ENCODE results near the gene HASPIN. TPM values are rescaled to one million over a fixed set of nuclear protein-coding genes. Genes with fewer than 3 reads are reported as not detected.

HASPIN gene
- polyA plus RNA-seq, 3 donors = 0.05 TPM; not detected in 2

- Mint-ChIP-seq H3K36me3 (no peaks in the 10 kb centered on the region), H3K27ac (peak overlapping the region in 2 of 7 donors; percentile 15 to 68), H3K9me3 (peaks cover 0 to 3% (median 0%) of the 10 kb centered on the region in 7 donors), H3K4me1 (peaks cover 16% of the 10 kb centered on the region), H3K4me3 (no peak overlapping the region), H3K27me3 (ENCODE audit: low read depth in 3 of 3) (peaks cover 0 to 3% (median 2%) of the 10 kb centered on the region in 3 donors)
- no peaks in the 10 kb centered on the region for H4K20me1 ChIP-seq (ENCODE audit: insufficient read depth, low read length)
- no peaks in the 10 kb centered on the region for H3K79me2 ChIP-seq (ENCODE audit: insufficient read depth, low read length)
- no peak overlapping the region for H2AFZ ChIP-seq (ENCODE audit: insufficient read depth, low read depth, low read length, poor library complexity, severe bottlenecking)
- H3K9ac ChIP-seq (ENCODE audit: insufficient read depth, low read length, poor library complexity, severe bottlenecking) = no peak overlapping the region
- no peak for DNase-seq
- intact Hi-C loops (cut with micrococcal nuclease) = no loop called here
- no peaks in the 10 kb centered on the region for H3K36me3 ChIP-seq (replicated peaks in 1 of 2; ENCODE audit: control insufficient read depth in 1 of 2, insufficient read depth in 2 of 2, low read length in 2 of 2)
- H3K4me3 ChIP-seq (replicated peaks in 1 of 3; ENCODE audit: low read depth in 2 of 3, low read length in 3 of 3) = no peak overlapping the region
- peaks cover 10 to 13% of the 10 kb centered on the region in 2 donors for H3K4me1 ChIP-seq (ENCODE audit: control insufficient read depth in 1 of 2, insufficient read depth in 2 of 2, low read length in 2 of 2)
- H3K27me3 ChIP-seq (ENCODE audit: control insufficient read depth in 2 of 2, insufficient read depth in 2 of 2, low read length in 2 of 2) = no peaks in the 10 kb centered on the region
- WGBS (ENCODE audit: insufficient coverage) = 100% methylated on average over 2 of the region's 3 CpGs
- no peak for TF ChIP-seq CTCF (IDR thresholded peaks at IDR 0.05)
- H3K4me2 ChIP-seq (replicated peaks; ENCODE audit: extremely low read depth, low read length, poor library complexity, severe bottlenecking) = no peak overlapping the region
- H3K27ac ChIP-seq (ENCODE audit: low read depth in 1 of 2, low read length in 2 of 2) = no peak overlapping the region
- no peaks in the 10 kb centered on the region for H3K9me3 ChIP-seq (replicated peaks in 1 of 2; ENCODE audit: control insufficient read depth in 1 of 2, insufficient read depth in 1 of 2, low read length in 2 of 2)
Observed at GRCh38 chr17:3773966-3774365, 50.3 kb downstream of the HASPIN start.

Other genes starting within 250 kb of the HASPIN start
- not detected for gene ASPA, start 247.9 kb upstream of the HASPIN start, polyA plus RNA-seq
- gene TRPV3, start 166.1 kb upstream of the HASPIN start, polyA plus RNA-seq = under 1 TPM in 1 of 3 donors, not detected in 2; 0.01 TPM
- 1 to 10 TPM in 1 of 3 donors, not detected in 2; 3.6 TPM for gene TRPV1, start 114.5 kb upstream of the HASPIN start, polyA plus RNA-seq
- 1 to 10 TPM; 4.3 to 4.6 (median 4.6) TPM for gene SHPK, start 87.7 kb upstream of the HASPIN start, polyA plus RNA-seq
- gene CTNS, start 87.1 kb upstream of the HASPIN start, polyA plus RNA-seq = 10 to 100 TPM; 11.6 to 11.8 (median 11.7) TPM
- gene TAX1BP3, start 55.3 kb upstream of the HASPIN start, polyA plus RNA-seq = 10 to 100 TPM; 29.6 to 71.8 (median 70.9) TPM
- 100 to 1,000 TPM in 2 of 3 donors, 10 to 100 TPM in 1; 24.4 to 118 (median 105) TPM for gene EMC6, start 55.1 kb upstream of the HASPIN start, polyA plus RNA-seq
- 1 to 10 TPM in 2 of 3 donors, under 1 TPM in 1; 0.64 to 8.8 (median 3.4) TPM for gene P2RX5, start 27.7 kb upstream of the HASPIN start, polyA plus RNA-seq
- gene ITGAE, start 77.3 kb downstream of the HASPIN start, polyA plus RNA-seq = 100 to 1,000 TPM in 1 of 3 donors, 10 to 100 TPM in 2; 66.6 to 102 (median 78.8) TPM
- 10 to 100 TPM in 1 of 3 donors, 1 to 10 TPM in 2; 4.9 to 19.0 (median 8.5) TPM for gene NCBP3, start 122.3 kb downstream of the HASPIN start, polyA plus RNA-seq
- gene CAMKK1, start 169.2 kb downstream of the HASPIN start, polyA plus RNA-seq = 10 to 100 TPM in 1 of 3 donors, 1 to 10 TPM in 1, under 1 TPM in 1; 0.74 to 24.1 (median 1.5) TPM
- 100 to 1,000 TPM in 1 of 3 donors, 10 to 100 TPM in 2; 22.9 to 117 (median 33.8) TPM for gene P2RX1, start 192.6 kb downstream of the HASPIN start, polyA plus RNA-seq
- gene ATP2A3, start 240.5 kb downstream of the HASPIN start, polyA plus RNA-seq = 10 to 100 TPM in 1 of 3 donors, 1 to 10 TPM in 2; 6.9 to 46.5 (median 9.5) TPM

Measured in CD14-positive monocyte (primary cell).